Stimulated activated CD4-positive, alpha-beta T cell treated with anti-CD3 and anti-CD28 coated beads, TNF-alpha, amount 100 ng/mL, for 24 hours (primary cell): ENCODE results near the gene RCL1.
"Not testable (repeated sequence)": the region's sequence is repeated elsewhere in the genome, so short reads cannot be mapped to it uniquely, and the experiment has no call there.

ENCODE experiments used
- DNase-seq, 3 experiments: peaks; one replicate each; pipeline ENCODE4 v3.0.0-alpha.2; 2020; ENCODE audit warnings: low read depth in 3 of 3

RCL1 gene

GRCh38 chr9:4883326-4883873, 90.7 kb downstream of the RCL1 start:
- no peak for DNase-seq

DNA sequence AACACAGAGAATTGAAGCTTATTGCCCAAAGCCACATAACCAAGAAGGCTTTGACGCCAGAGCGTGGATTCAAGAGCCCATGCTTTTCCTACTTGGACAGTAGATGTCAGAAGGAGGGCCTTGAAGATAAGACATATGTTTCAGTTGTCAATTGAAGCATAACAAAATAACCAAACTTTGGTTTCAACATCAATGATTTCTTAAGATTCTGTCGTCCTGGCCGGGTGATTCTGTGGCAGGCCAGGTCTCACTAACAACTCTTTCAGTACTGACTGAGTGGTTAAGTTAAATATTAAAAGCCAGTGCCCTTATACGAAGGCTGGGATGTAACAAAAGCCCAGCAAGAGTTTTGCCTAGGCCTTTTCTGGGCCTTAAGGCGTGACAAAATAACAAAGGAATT, 94.0 kb downstream of the RCL1 start:
- DNase-seq, result no peak

- DNase-seq, result no peak
Observed at GRCh38 chr9:4887556-4887955, 94.8 kb downstream of the RCL1 start.

DNA sequence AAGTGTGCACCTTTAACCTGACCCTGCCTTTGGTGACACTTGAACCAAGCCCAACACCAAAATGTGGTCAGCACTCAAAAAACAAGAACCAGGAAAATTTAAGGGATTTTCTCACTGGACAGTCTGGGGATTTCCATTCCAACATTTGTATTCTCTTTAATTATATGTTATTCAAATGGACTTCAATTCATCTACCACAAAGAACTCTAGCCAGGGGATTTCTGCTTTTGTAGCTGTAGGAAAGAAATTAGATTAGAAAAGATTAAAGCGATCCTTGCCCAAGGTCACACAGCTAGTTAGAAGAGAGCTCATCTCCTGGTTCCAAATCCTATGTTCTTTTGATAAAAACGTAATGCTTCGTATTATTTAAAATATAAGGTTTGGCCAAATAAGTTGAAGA, 97.5 kb downstream of the RCL1 start:
- DNase-seq, result no peak

- no peak for DNase-seq
Observed at GRCh38 chr9:4890929-4891328, 98.2 kb downstream of the RCL1 start.

DNA sequence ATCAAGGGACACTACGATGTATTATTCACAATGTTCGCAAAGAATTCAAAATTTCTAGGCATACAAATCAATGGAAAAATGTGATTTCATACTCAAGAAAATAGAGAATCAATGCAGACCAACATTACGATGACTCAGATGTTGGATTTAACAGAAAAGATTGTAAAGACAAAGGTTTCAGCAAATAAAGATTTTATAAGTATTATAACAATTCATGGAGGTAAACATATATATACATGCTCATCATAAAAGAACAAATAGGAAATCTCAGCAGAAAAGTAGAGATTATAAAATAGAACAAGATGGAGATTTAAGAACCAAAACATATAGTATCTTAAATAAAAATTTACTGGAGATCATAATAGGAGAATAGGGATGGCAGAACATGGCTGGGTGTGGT, 98.9 kb downstream of the RCL1 start:
- DNase-seq, result no peak

- no peak for DNase-seq
Observed at GRCh38 chr9:4892501-4893194, 99.9 kb downstream of the RCL1 start.

- DNase-seq, result no peak
Observed at GRCh38 chr9:4894076-4894475, 101.3 kb downstream of the RCL1 start.

DNA sequence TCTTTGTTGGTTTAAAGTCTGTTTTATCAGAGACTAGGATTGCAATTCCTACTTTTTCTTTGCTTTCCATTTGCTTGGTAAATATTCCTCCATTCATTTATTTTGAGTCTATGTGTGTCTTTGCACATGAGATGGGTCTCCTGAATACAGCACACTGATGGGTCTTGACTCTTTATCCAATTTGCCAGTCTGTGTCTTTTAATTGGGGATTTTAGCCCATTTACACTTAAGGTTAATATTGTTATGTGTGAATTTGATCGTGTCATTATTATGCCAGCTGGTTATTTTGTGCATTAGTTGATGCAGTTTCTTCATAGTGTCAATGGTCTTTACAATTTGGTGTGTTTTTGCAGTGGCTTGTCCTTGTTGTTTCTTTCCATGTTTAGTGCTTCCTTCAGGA, 107.1 kb downstream of the RCL1 start:
- DNase-seq, result not testable (repeated sequence)

- DNase-seq, result not testable (repeated sequence)
Observed at GRCh38 chr9:4901401-4902134, 108.8 kb downstream of the RCL1 start.

DNA sequence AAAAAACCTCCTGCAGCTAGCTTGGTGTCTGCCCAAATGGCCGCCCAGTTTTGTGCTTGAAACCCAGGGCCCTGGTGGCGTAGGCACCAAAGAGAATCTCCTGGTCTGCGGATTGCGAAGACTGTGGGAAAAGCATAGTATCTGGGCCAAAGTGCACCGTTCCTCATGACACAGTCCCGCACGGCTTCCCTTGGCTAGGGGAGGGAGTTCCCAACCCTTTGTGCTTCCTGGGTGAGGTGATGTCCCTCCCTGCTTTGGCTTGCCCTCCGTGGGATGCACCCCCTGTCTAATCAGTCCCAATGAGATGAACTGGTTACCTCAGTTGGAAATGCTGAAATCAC, 109.4 kb downstream of the RCL1 start:
- DNase-seq, result no peak

GRCh38 chr9:4904322-4905134, 111.8 kb downstream of the RCL1 start:
- no peak for DNase-seq

DNA sequence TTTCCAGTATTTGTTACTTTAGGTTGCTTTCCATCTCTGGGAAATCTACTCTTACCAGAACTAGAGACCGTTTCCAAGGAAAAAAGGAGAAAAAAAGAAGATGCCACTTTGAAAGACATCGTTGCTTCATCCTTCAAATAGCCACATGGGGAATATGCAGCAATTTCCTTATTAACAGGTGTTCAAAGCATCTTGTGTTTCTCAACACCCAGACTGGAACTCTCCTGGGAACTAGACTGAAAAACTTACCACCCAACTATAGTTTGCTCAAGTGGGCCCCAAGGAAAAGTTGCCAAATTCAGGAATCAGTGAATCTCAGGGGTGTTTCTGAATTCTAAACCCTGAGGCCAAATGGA, 112.4 kb downstream of the RCL1 start:
- no peak for DNase-seq
